NAMALWA (cell line): ENCODE results near the gene SPDYE3.
"Not testable (repeated sequence)": the region's sequence is repeated elsewhere in the genome, so short reads cannot be mapped to it uniquely, and the experiment has no call there.

Source experiments
- DNase-seq: peaks from one replicate; pipeline ENCODE4 v3.0.0-alpha.2; 2015; ENCODE audit warnings: low spot score

Gene SPDYE3, protein sequence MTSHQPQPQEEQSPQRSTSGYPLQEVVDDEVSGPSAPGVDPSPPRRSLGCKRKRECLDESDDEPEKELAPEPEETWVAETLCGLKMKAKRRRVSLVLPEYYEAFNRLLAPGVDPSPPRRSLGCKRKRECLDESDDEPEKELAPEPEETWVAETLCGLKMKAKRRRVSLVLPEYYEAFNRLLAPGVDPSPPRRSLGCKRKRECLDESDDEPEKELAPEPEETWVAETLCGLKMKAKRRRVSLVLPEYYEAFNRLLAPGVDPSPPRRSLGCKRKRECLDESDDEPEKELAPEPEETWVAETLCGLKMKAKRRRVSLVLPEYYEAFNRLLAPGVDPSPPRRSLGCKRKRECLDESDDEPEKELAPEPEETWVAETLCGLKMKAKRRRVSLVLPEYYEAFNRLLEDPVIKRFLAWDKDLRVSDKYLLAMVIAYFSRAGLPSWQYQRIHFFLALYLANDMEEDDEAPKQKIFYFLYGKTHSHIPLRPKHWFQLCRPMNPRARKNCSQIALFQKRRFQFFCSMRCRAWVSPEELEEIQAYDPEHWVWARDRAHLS

DNA sequence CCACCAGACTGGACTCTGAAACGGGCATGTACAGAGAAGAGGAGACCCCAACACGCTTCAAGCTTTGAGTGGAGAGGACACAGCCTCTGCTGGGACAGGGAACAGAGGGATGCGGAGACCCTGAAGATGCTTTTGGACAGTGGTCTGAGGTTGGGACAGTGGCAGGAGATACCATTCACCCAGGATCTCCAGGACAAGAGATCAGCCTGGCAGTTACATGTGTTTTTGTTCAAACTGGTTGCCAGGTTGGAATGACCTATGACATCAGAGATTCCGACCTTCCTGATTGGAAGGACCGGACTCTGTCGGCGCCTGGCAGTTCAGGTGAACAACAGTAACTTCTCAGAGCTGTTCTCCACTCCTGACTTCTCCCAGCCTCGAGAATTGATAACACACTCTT lies at the start of gene SPDYE3:
TSS of gene SPDYE3 (plus strand) at position 301 of the 400 bp plus-strand sequence. CDS start 184 bp downstream, outside the sequence.
- DNase-seq = not testable (repeated sequence)

DNA sequence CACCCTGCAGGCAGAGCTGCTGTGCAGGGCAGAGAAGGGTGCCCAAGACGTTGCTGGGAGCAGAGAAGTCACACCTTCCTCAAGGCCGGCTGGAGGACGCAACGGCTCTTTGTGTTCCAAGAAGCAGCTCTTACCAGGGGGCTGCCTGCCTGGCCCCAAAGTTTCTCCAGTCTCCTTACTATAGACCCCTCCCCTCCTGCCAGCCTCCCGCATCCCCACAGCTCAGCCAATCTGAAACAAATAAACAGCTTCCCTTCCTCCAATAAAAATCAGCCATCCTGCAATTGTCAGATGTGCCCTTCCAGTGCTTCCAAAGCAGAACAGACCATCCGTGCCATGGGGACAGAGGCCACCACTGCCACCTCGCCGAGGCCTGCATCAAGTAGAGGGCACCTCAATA lies 47.5 kb upstream of the SPDYE3 start:
- DNase-seq = not testable (repeated sequence)

DNA sequence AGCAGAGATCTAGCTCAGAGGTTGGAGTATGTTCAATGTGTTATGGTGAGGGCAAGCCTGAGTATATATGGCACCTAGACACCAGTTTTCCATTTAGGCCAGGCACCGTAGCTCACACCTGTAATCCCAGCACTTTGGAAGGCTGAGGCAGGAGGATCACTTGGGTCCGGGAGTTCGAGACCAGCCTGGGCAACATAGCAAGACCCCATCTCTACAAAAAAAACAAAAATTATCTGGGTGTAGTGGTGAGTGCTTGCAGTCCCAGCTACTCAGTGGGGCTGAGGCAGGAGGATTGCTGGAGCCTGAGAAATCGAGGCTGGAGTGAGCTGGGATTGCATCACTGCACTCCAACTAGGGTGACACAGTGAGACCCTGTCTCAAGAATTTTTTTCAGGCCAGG lies 44.6 kb upstream of the SPDYE3 start:
- not testable (repeated sequence) for DNase-seq

DNA sequence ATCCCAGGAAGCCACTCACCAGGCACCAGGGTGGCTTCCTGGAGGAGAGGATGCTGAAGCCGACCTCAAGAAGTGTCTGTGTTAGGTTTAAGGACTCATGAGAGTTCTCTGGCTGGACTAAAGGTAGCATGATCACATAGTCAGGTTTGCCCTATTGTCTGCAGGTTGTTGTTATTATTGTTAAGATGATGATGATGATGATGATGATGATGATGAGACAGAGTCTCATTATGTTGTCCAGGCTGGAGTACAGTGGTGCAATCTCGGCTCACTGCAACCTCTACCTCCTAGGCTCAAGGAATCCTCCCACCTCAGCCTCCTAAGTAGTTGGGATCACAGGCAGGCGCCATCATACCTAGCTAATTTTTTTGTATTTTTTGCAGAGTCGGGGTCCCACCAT lies 43.3 kb upstream of the SPDYE3 start:
- DNase-seq = not testable (repeated sequence)

DNA sequence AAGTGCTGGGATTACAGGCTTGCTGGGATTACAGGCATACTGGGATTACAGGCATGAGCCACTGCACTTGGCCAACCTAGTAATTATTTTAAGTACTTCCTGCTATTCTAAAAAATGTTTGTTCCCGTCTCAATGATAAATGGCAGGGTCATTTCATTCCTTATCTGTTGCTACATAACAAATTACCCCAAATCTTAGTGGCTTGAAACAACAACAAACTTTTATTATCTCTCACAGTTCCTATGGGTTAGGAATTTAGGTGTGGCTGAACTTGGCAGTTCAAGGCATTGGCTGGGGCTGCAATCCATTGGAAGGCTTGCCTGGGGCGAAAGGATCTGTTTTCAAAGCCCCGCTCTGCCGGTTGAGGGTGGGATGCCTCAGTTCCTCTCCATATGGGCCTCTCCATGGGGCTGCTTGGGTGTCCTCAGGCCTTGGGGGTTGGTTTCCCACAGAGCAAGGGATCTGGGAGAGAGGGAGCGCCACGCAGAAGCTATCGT lies 42.8 kb upstream of the SPDYE3 start:
- not testable (repeated sequence) for DNase-seq

DNA sequence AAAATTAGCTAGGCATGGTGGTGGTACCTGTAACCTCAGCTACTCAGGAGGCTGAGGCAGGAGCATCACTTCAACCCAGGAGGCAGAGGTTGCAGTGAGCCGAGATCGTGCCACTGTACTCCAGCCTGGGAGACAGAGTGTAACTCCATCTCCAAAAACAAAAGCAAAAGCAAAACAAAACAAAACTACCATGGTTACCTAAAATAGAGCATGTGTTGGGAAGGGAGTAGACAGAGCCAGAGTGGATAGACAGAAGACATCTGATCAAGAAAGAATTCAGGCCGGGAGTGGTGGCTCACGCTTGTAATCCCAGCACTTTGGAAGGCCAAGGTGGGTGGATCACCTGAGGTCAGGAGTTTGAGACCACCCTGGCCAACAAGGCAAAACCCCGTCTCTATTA lies 41.7 kb upstream of the SPDYE3 start:
- DNase-seq = not testable (repeated sequence)

DNA sequence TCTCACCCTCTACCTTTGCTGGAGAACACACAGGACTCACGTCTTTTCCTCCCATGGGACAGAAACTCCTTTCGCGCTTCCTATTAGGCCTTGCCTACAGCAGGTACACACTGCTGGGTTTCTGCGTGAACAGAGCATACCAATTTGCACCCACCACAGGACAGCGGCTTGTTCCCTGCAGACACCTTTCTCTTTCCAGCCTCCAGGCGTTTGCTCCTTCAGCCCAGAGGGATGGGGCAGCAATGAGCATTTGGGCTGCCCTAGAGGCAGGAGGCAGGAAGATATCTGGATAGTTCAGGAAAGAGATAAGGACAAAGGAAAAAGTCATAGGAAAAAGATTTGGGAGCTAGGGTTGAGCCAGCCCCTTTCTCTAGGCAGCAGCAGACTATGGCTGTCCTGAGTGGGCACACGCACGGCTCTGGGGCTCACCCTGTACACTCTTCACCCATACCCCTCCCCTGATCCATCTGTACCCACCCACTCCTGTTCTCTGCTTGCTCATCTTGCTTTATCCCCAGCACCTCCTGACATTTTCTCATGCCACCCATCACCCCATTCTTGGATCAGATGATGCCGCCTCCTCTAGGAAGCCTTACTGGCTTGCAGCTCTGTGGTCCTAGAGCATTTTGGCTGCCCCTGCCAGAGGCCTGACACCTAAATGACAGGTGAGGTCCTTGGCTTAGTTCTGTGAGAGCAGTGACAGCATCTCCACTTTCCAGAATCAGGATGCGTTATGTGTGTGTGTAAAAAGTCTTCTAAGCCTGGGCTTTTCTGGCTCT lies 40.7 kb upstream of the SPDYE3 start:
- DNase-seq = no peak

DNA sequence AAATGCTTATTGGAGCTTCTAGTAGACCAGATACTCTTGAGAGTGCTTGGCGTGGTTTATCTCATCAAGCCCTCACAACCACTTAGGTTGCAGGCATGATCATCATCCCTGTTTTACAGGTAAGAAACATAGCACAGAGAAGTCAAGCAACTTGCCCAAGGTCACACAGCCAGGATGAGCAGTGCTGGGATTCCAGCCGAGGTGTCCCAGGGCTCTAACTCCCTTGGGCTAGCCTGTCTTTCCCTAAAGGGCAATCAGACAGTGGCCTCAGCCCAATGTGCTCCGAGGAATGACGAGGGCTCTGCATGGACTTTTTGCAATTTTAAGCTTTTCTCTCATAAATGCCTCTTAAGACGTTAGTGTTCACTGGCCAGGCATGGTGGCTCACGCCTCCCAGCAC lies 39.9 kb upstream of the SPDYE3 start:
- DNase-seq = no peak

DNA sequence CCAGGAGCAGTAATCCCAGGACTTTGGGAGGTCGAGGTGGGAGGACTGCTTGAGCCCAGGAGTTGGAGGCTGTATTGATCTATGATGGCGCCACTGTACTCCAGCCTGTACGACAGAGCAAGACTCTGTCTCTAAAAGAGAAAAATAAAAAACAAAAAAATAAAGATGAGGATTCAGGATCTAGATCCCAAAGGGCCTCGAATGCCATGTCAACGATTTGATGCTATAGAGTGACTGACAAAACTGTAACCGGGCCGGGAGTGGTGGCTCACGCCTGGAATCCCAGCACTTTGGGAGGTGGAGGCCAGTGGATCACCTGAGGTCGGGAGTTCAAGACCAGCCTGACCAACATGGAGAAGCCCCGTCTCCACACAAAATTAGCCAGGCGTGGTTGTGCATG lies 38.6 kb upstream of the SPDYE3 start:
- DNase-seq = not testable (repeated sequence)

DNA sequence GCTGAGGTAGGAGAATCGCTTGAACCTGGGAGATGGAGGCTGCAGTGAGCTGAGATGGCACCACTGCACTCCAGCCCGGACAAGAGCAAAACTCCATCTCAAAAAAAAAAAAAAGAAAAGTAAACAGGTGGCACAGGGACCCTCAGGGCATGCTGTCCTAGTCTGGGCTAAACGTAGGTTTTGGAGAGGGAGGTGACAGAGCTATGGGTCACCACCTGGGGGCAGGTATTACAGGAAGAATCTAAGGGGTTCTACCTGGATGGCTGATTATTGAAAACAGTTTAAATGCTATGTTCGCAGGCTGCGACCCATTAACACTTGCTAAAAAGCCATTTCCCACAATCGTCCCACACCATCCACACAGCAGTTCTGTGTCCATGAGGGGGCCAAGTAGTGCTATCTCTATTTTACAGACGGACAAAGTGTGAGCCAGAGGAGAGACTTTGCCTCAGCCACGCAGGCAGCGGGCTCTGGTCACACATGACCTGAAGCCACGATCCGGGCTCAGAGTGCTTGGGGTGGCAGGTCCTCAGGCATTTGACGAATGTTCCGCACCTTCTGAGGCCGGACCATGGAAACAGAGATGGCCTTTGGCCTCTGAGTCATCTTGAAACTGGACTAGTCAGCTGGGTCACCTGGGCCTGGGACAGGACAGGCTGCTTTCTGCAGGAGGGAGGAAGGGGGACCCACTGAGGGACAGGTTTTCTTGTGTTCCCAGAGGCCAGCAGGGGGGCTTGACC lies 38.0 kb upstream of the SPDYE3 start:
- DNase-seq = not testable (repeated sequence)

DNA sequence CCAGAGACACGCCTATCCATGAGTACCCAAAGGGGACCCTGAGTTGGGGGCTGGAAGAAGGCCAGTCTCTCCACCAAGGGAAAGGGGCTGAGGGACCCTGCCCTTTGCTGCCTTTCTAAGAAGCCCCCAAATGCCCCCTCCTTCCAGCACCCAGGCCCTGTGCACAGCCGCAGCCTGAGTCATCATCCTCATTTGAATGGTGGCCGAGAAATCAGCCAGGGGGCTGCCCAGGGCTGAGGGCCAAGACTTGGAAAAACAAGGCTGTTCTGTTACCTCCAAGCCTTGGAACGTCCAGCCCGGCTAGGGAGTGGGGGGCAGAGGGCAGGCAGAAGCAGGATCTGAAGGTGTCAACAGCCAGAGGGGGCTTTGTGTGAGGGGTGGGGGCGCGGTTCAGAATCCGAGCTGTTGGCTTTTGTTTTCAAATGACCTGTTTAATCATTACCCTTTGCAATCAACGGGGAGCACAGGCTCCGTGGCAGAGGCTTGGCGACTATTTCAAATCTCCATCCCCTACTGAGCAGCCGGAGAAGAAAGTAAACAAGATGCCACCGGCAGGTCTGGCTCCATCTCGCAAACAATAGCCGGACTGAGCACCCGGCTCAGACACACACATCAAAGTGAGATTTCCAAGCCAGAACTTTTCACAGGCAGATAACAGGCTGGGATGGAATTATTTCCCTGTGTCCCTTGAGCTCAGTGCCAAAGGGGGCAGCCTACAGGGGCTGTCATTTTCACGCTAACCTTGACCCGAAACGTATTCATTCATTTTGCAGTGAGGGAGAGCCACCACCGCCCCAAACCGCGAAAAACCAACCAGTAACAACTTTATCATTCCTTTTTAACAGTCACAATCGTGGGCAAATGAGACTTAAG lies 37.2 kb upstream of the SPDYE3 start:
- not testable (repeated sequence) for DNase-seq

DNA sequence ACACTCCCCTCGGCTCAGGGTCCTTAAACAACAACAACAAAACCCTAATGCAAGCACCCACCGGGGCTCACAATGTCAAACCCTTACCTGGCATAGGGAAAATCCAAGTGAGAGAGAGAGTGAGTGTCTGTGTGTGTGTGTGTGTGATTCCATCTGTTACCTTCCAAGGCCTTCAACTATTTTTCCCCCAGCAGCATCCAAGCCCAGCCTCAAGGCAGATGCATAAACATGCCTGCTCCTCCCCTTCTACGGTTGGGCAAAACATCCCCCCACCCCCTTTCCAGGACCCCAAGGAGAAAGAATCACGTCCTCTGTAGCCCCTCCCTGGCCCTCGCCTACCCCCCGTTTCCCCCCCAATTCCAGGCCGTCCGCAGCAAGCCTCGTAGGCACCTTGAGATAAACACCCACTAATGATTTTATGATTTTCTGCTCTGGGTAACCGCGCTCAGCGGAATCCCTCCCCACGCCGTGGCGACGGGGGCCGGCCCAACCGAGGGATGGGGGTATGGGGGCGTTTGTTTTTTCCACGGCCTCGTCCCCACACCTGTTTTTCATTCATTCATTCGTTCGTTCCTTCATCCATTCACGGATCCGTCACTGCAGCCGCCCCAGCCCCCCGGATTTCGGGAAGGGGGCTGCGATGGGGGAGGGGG lies 36.4 kb upstream of the SPDYE3 start:
- DNase-seq = peak; percentile 46

DNA sequence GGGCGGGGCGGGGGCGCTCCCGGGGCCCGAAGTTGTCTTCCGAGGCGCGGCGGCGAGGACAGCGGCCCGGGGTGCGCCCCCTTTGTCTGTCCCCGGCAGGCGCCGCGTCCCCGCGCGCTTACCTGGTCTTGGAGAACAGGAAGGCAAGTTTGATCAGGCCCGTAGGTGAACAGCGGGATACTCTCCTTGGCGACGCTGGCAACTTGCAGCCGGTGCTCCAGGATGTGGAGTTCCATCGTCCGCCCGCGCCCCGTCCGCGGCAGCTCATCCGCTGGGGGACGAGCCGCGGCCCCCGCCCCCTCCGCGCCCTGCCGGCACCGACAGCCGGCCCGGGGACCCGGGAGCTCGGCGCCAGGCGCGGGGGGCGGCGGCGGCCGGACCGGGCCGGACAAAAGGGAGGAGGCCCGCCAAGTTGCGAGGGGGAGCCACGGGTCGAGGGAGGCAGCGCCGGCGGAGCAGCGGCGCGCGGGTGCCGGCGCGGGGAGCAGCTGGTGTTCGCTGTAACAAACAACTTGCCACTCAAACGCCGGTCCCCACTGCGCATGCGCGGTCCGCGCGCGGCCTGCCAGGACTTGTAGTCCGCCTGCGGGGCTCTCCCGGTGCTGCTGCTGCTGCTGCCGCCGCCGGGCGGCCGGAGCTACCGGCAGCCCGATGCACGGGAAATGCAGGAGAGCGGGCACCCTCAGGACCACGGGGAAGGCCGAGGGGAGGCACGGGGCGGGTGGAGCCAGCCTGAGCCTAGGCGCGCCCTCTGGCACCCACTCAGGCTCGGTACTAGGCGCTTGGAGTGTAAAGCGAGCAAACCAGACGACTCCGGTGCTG lies 35.6 kb upstream of the SPDYE3 start:
- peak; percentile 99 for DNase-seq

DNA sequence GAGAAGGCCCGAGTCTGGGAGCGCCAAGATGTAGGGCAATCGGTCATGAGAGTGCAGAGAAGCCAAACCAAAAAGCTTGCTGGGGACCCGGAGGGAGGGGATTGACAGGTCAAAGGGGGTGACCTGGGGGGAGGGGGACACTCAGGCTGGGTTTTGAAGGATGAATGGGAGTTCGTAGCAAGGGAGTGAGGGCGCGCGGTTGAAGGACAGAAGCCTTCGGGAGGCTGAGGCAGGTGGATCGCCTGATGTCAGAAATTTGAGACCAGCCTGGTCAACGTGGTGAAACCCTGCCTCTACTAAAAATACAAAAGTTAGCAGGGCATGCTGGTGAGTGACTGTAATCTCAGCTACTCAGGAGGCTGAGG lies 35.0 kb upstream of the SPDYE3 start:
- DNase-seq = not testable (repeated sequence)

DNA sequence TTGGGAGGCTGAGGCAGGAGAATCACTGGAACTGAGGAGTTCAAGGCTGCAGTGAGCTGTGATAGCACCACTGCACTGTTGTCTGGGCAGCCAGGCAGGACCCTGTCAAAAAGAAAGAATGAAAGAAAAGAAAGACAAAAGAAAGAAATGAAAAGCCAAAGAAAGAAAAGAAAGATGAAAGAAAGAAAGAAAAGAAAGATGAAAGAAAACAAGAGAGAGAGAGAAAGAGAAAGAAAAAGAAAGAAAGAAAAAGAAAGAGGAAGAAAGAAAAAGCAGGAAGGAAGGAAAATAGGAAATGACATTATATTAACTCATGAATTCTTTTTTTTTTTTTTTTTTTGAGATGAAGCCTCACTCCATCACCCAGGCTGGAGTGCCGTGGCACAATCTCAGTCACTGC lies 32.4 kb upstream of the SPDYE3 start:
- DNase-seq = no peak

DNA sequence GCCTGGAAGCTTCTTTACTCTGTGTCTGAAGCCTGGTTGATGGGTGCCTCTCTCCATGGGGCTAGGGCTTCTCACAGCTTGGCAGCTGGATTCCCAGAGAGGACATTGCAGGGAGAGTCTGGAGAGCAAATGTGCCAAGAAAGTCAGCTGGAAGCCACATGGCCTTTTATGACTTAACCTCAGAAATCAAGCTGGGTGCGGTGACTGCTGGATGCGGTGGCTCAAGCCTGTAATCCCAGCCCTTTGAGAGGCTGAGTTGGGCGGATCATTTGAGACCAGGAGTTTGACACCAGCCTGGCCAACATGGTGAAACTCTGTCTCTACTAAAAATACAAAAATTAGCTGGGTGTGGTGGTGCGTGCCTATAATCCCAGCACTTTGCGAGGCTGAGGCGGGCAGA lies 31.4 kb upstream of the SPDYE3 start:
- DNase-seq = not testable (repeated sequence)

DNA sequence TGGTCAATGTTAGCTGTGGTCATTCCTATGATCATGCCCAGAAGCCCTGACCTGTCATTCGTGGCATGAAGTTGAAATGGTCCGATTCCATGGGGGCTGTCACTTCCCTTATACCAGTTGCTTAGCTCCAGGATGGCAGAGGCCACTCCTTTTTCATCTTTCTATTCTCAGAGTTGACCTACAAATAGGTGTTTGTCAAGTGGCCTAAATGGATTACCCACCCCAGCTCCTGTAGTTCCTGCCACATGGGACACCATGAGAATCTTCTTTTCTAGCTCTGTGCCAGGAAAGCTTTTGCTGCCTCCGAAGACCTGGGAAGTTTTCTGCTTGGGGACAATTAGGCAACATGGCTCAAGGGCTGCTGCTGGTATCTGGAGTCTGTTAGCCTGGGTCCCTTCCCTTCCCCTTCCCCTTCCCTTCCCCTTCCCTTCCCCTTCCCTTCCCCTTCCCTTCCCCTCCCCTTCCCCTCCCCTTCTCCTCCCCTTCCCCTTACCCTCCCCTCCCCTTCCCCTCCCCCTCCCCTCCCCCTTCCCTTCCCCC lies 25.4 kb upstream of the SPDYE3 start:
- DNase-seq = not testable (repeated sequence)

DNA sequence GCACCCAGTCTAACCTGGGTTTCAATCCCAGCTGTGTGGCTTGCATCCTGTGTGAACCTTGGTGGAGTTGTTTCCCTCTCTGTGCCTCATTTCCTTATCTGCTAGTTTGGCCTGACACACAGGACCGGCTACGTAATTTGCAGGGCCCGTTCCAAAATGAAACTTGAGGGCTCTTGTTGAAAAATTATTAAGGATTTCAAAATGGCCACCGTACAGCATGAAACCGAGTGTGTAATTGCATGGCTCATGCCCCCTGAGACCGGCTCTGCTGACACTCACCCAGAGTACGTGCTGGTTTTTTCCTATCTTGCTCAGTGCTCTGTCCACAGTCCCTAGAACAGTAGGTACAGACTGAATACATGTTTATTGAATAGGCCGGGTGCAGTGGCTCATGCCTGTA lies 24.4 kb upstream of the SPDYE3 start:
- not testable (repeated sequence) for DNase-seq
